ENCODE results near the gene APOBEC3B. TPM values are rescaled to one million over a fixed set of nuclear protein-coding genes. Genes with fewer than 3 reads are reported as not detected.

Gene APOBEC3B
- total and polyA plus RNA-seq, 2 donors (not counting 3 experiments of a cell fraction or from before 2014, with no cell fraction given): 10.3 to 19.9 TPM

- no peak for DNase-seq (ENCODE audit: low read depth, low spot score)
- Histone ChIP-seq H3K36me3 (ENCODE audit: control insufficient read depth in 2 of 2, extremely low read depth in 1 of 2, insufficient read depth in 2 of 2, low read length in 2 of 2) (no peaks in the 10 kb centered on the region), H2AFZ (ENCODE audit: low read depth, low read length) (no peak overlapping the region), H3K9me1 (replicated peaks; ENCODE audit: control insufficient read depth, extremely low read depth, insufficient read depth, low read length) (no peaks in the 10 kb centered on the region), H3K9me3 (replicated peaks; ENCODE audit: control insufficient read depth, insufficient read depth, low read length) (no peaks in the 10 kb centered on the region), H3K9ac (replicated peaks; ENCODE audit: extremely low read depth, insufficient read depth, low read length) (no peak overlapping the region), H3K27ac (ENCODE audit: insufficient read depth, low read depth, low read length) (no peak overlapping the region), H4K20me1 (replicated peaks; ENCODE audit: control insufficient read depth, extremely low read depth, insufficient read depth, low read length) (no peaks in the 10 kb centered on the region), H3K4me3 (replicated peaks in 1 of 3; ENCODE audit: insufficient read depth in 1 of 3, low read depth in 1 of 3, low read length in 3 of 3) (no peak overlapping the region), H3K4me1 (ENCODE audit: control insufficient read depth, extremely low read depth, insufficient read depth, low read length) (no peaks in the 10 kb centered on the region), H3K27me3 (ENCODE audit: control insufficient read depth in 2 of 2, insufficient read depth in 2 of 2, low read length in 2 of 2) (peaks cover 0 to 6% of the 10 kb centered on the region in 2 experiments), H3K4me2 (ENCODE audit: insufficient read depth, low read length) (no peak overlapping the region), H3K79me2 (ENCODE audit: control insufficient read depth, insufficient read depth, low read length) (no peaks in the 10 kb centered on the region)
- intact Hi-C loops (cut with micrococcal nuclease) (no loop called here), dilution Hi-C loops (cut with MboI; ENCODE audit: extremely low pct_ligation_motif_present, low sequenced_read_pairs) (no loop called here)
- BruUV-seq (replicated peaks): no TSS peak
- POLR2A ChIA-PET: no interaction called here
- FAIRE-seq: no peak
- CTCF ChIA-PET: interaction anchor here (1.2 to 1.8 kb wide), 2 partner anchors 13 to 187 kb away, joined by 3 to 4 read pairs; no protein-coding TSS in a partner anchor
- no peak for TF ChIP-seq JUN (IDR thresholded peaks at IDR 0.05; ENCODE audit: borderline replicate concordance, insufficient read depth, insufficient read length, low read depth)
- no peak for TF ChIP-seq FOS (IDR thresholded peaks at IDR 0.05; ENCODE audit: borderline replicate concordance, insufficient read depth, low read length)
Measured at GRCh38 chr22:38955926-38956325, 26.2 kb upstream of the APOBEC3B start.

DNA sequence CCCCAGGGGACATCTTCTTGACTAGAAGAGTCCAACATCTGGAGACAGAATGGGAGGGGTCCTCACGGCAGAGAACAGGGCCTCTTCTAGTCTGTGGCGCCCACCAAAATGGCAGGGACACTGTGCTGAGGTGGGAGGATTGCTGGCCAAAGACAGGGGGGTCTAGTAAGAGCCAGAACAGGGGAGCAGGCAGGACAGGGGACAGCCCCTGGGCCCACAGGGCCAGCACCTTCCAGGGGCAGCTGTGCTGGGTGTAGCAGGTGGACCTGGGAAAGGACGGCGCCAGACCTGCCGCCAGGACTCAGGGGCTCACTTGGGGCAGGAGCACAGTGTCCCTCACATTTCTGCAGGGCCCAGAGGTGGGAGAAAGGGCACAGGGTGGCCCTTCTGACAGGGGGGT lies 25.6 kb upstream of the APOBEC3B start:
- H3K9ac ChIP-seq (replicated peaks; ENCODE audit: extremely low read depth, insufficient read depth, low read length): no peak overlapping the region
- no peak overlapping the region for H2AFZ ChIP-seq (ENCODE audit: low read depth, low read length)
- no peaks in the 10 kb centered on the region for H3K79me2 ChIP-seq (ENCODE audit: control insufficient read depth, insufficient read depth, low read length)
- no peaks in the 10 kb centered on the region for H3K36me3 ChIP-seq (ENCODE audit: control insufficient read depth in 2 of 2, extremely low read depth in 1 of 2, insufficient read depth in 2 of 2, low read length in 2 of 2)
- H4K20me1 ChIP-seq (replicated peaks; ENCODE audit: control insufficient read depth, extremely low read depth, insufficient read depth, low read length): no peaks in the 10 kb centered on the region
- H3K27me3 ChIP-seq (ENCODE audit: control insufficient read depth in 2 of 2, insufficient read depth in 2 of 2, low read length in 2 of 2): peaks cover 0 to 6% of the 10 kb centered on the region in 2 experiments
- H3K4me2 ChIP-seq (ENCODE audit: insufficient read depth, low read length): no peak overlapping the region
- no TSS peak for BruUV-seq (replicated peaks)
- H3K4me3 ChIP-seq (replicated peaks in 1 of 3; ENCODE audit: insufficient read depth in 1 of 3, low read depth in 1 of 3, low read length in 3 of 3): no peak overlapping the region
- ChIA-PET POLR2A (no interaction called here), CTCF (interaction anchor here (1.2 to 1.8 kb wide), 2 partner anchors 14 to 188 kb away, joined by 3 to 4 read pairs; no protein-coding TSS in a partner anchor)
- H3K9me1 ChIP-seq (replicated peaks; ENCODE audit: control insufficient read depth, extremely low read depth, insufficient read depth, low read length): no peaks in the 10 kb centered on the region
- DNase-seq (ENCODE audit: low read depth, low spot score) (no peak), FAIRE-seq (no peak)
- no peak for TF ChIP-seq MYC (IDR thresholded peaks at IDR 0.05; ENCODE audit: low read depth, low read length)
- no peak for TF ChIP-seq JUN (IDR thresholded peaks at IDR 0.05; ENCODE audit: borderline replicate concordance, insufficient read depth, insufficient read length, low read depth)
- no peak for TF ChIP-seq EZH2 (IDR thresholded peaks at IDR 0.05; ENCODE audit: borderline replicate concordance, low read depth, low read length, severe bottlenecking)
- TF ChIP-seq FOS (IDR thresholded peaks at IDR 0.05; ENCODE audit: borderline replicate concordance, insufficient read depth, low read length): no peak
- no peak for TF ChIP-seq POLR2A (IDR thresholded peaks at IDR 0.05; ENCODE audit: low read depth, low read length)
- no peak for TF ChIP-seq POLR2AphosphoS5 (IDR thresholded peaks at IDR 0.05; ENCODE audit: insufficient read depth, low read depth, low read length)
- no peak for TF ChIP-seq GATA2 (IDR thresholded peaks at IDR 0.05; ENCODE audit: insufficient read depth, insufficient read length, low read depth, low read length)
- TF ChIP-seq, protein P1, sequence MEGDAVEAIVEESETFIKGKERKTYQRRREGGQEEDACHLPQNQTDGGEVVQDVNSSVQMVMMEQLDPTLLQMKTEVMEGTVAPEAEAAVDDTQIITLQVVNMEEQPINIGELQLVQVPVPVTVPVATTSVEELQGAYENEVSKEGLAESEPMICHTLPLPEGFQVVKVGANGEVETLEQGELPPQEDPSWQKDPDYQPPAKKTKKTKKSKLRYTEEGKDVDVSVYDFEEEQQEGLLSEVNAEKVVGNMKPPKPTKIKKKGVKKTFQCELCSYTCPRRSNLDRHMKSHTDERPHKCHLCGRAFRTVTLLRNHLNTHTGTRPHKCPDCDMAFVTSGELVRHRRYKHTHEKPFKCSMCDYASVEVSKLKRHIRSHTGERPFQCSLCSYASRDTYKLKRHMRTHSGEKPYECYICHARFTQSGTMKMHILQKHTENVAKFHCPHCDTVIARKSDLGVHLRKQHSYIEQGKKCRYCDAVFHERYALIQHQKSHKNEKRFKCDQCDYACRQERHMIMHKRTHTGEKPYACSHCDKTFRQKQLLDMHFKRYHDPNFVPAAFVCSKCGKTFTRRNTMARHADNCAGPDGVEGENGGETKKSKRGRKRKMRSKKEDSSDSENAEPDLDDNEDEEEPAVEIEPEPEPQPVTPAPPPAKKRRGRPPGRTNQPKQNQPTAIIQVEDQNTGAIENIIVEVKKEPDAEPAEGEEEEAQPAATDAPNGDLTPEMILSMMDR (IDR thresholded peaks at IDR 0.05; ENCODE audit: extremely low read depth in 1 of 2, insufficient read depth in 1 of 2, low read depth in 1 of 2, low read length in 2 of 2): no peak
- dilution Hi-C loops (cut with MboI; ENCODE audit: extremely low pct_ligation_motif_present, low sequenced_read_pairs): no loop called here
- intact Hi-C loops (cut with micrococcal nuclease): no loop called here
- no peak overlapping the region for H3K27ac ChIP-seq (ENCODE audit: insufficient read depth, low read depth, low read length)
- H3K4me1 ChIP-seq (ENCODE audit: control insufficient read depth, extremely low read depth, insufficient read depth, low read length): no peaks in the 10 kb centered on the region
- H3K9me3 ChIP-seq (replicated peaks; ENCODE audit: control insufficient read depth, insufficient read depth, low read length): no peaks in the 10 kb centered on the region
